Measurements from ENCODE around the gene TBC1D19.

TBC1D19 gene

GRCh38 chr4:26782830-26783202 is 198.9 kb downstream of the TBC1D19 start:
- DNase-seq (ENCODE audit: low read depth) = no peak

- DNase-seq (ENCODE audit: low read depth) = no peak
Observed at GRCh38 chr4:26784207-26784865, 200.5 kb downstream of the TBC1D19 start.

GRCh38 chr4:26785312-26785711 is 201.4 kb downstream of the TBC1D19 start:
- DNase-seq (ENCODE audit: low read depth) = no peak

- no peak for DNase-seq (ENCODE audit: low read depth)
Observed at GRCh38 chr4:26785810-26786209, 201.9 kb downstream of the TBC1D19 start.

GRCh38 chr4:26786916-26787315 is 203.0 kb downstream of the TBC1D19 start:
- no peak for DNase-seq (ENCODE audit: low read depth)

- no peak for DNase-seq (ENCODE audit: low read depth)
Observed at GRCh38 chr4:26787461-26788340, 203.8 kb downstream of the TBC1D19 start.

- no peak for DNase-seq (ENCODE audit: low read depth)
Observed at GRCh38 chr4:26788341-26788733, 204.5 kb downstream of the TBC1D19 start.

- no peak for DNase-seq (ENCODE audit: low read depth)
Observed at GRCh38 chr4:26789208-26789607, 205.3 kb downstream of the TBC1D19 start.

GRCh38 chr4:26791346-26791745 is 207.5 kb downstream of the TBC1D19 start:
- DNase-seq (ENCODE audit: low read depth) = no peak

GRCh38 chr4:26792639-26793038 is 208.8 kb downstream of the TBC1D19 start:
- no peak for DNase-seq (ENCODE audit: low read depth)

- DNase-seq (ENCODE audit: low read depth) = no peak
Observed at GRCh38 chr4:26793735-26794134, 209.9 kb downstream of the TBC1D19 start.

GRCh38 chr4:26796081-26796480 is 212.2 kb downstream of the TBC1D19 start:
- DNase-seq (ENCODE audit: low read depth) = no peak

GRCh38 chr4:26802790-26803189 is 218.9 kb downstream of the TBC1D19 start:
- DNase-seq (ENCODE audit: low read depth) = no peak

GRCh38 chr4:26803211-26803861 is 219.5 kb downstream of the TBC1D19 start:
- no peak for DNase-seq (ENCODE audit: low read depth)

- DNase-seq (ENCODE audit: low read depth) = no peak
Observed at GRCh38 chr4:26804451-26804850, 220.6 kb downstream of the TBC1D19 start.

GRCh38 chr4:26804925-26805324 is 221.0 kb downstream of the TBC1D19 start:
- no peak for DNase-seq (ENCODE audit: low read depth)

All from stimulated activated CD8-positive, alpha-beta memory T cell treated with anti-CD3 and anti-CD28 coated beads, Interleukin-15, amount 100 ng/mL, for 24 hours (primary cell).